HG03520 (cell line): Measurements from ENCODE around the gene KCNH2.

Experiments
- ATAC-seq: cut with Tn5 transposase; IDR thresholded peaks from one replicate; pipeline ENCODE4 v1.9.1; 2021; ENCODE audit warnings: mild to moderate bottlenecking, moderate library complexity; ENCODE audit not compliant: unreplicated experiment

KCNH2 gene

GRCh38 chr7:150950496-150951180 is 27.5 kb downstream of the KCNH2 start:
- ATAC-seq: no peak

- no peak for ATAC-seq
These were observed 28.1 kb downstream of the KCNH2 start for GRCh38 chr7:150949971-150950491.

- ATAC-seq: no peak
These were observed 28.6 kb downstream of the KCNH2 start for GRCh38 chr7:150949564-150949963.

- no peak for ATAC-seq
These were observed 29.3 kb downstream of the KCNH2 start for GRCh38 chr7:150948791-150949251.

- ATAC-seq: no peak
These were observed 30.1 kb downstream of the KCNH2 start for GRCh38 chr7:150947761-150948651.

GRCh38 chr7:150947241-150947745 is 30.8 kb downstream of the KCNH2 start:
- ATAC-seq: no peak

- ATAC-seq: no peak
These were observed 31.5 kb downstream of the KCNH2 start for GRCh38 chr7:150946421-150947240.

- no peak for ATAC-seq
These were observed 32.2 kb downstream of the KCNH2 start for GRCh38 chr7:150945853-150946420.

- no peak for ATAC-seq
These were observed 32.8 kb downstream of the KCNH2 start for GRCh38 chr7:150945171-150945852.

GRCh38 chr7:150944066-150945042 is 33.8 kb downstream of the KCNH2 start:
- ATAC-seq: no peak

- no peak for ATAC-seq
These were observed 34.7 kb downstream of the KCNH2 start for GRCh38 chr7:150943453-150943814.

- no peak for ATAC-seq
These were observed 35.3 kb downstream of the KCNH2 start for GRCh38 chr7:150942591-150943452.

- ATAC-seq: no peak
These were observed 36.0 kb downstream of the KCNH2 start for GRCh38 chr7:150942001-150942590.

GRCh38 chr7:150941351-150942000 is 36.6 kb downstream of the KCNH2 start:
- no peak for ATAC-seq

- ATAC-seq: no peak
These were observed 37.6 kb downstream of the KCNH2 start for GRCh38 chr7:150940431-150941102.

- no peak for ATAC-seq
These were observed 38.7 kb downstream of the KCNH2 start for GRCh38 chr7:150939466-150939865.
